Psoas muscle (tissue), 8 donors: ENCODE measurements around the gene EPHA2. TPM values are rescaled to one million over a fixed set of nuclear protein-coding genes. Genes with fewer than 3 reads are reported as not detected.

Experiments
- ATAC-seq, 4 donors: fragments of 200-7000 bp; cut with Tn5 transposase; one replicate each; pipeline ENCODE4 v1.9.1; 2020; ENCODE audit warnings: moderate library complexity in 3 of 4, mild to moderate bottlenecking in 2 of 4
- DNase-seq, 2 donors: peaks; one replicate each; pipeline ENCODE4 v3.0.0-alpha.2; 2020
- H3K27ac ChIP-seq: fragments of 200-600 bp; one replicate; pipeline ENCODE4 v1.8.0; 2022
- H3K27me3 ChIP-seq, 3 donors: fragments of 200-600 bp in 1 of 3; one replicate each; pipeline versions ENCODE4 v1.6.1 to v1.8.0; 2013 to 2022; ENCODE audit warnings: low read length in 2 of 3, mild to moderate bottlenecking in 2 of 3, moderate library complexity in 1 of 3; ENCODE audit not compliant: insufficient read depth in 3 of 3
- H3K36me3 ChIP-seq, 2 donors: fragments of 200-600 bp in 1 of 2; one replicate each; pipeline versions ENCODE4 v1.6.1 to v1.8.0; 2013 to 2022; ENCODE audit warnings: low read depth in 1 of 2, mild to moderate bottlenecking in 1 of 2, moderate library complexity in 1 of 2; ENCODE audit not compliant: insufficient read depth in 1 of 2
- H3K4me1 ChIP-seq: fragments of 200-600 bp; one replicate; pipeline ENCODE4 v1.8.0; 2022
- H3K4me3 ChIP-seq: fragments of 200-600 bp; one replicate; pipeline ENCODE4 v1.8.0; 2022; ENCODE audit warnings: mild to moderate bottlenecking
- H3K9me3 ChIP-seq: fragments of 200-600 bp; one replicate; pipeline ENCODE4 v1.8.0; 2022
- WGBS, 3 donors: extraction: QIAGEN DNeasy Blood & Tissue Kit; methylation state at CpG; one replicate each; pipeline versions ENCODE4 v1.1.6 to v1.1.7; 2013; 5-methylcytosine and 5-hydroxymethylcytosine counted together
- intact Hi-C, 2 donors: fragments of 100-400 bp; cut with DNase I; formaldehyde crosslinking; loops; one replicate each; pipeline versions ENCODE4 v1.11.0 to v1.14.2; 2022
- polyA plus RNA-seq, 3 donors: library from polyadenylated mRNA; stranded (reverse); fragments of 200-250 nt; gene quantifications; one replicate each; pipeline ENCODE4 v1.2.3, GENCODE V29; 2013
- total RNA-seq, 4 donors: library from RNA; stranded (reverse); fragmentation: NEBNext Ultra II Directional in 2 of 4; extraction: Animal tissue kit (Norgen Biotek cat#: 25700) in 2 of 4; gene quantifications; one replicate each; pipeline versions ENCODE4 v1.2.1 to v1.2.4, GENCODE V29; 2021 to 2023
- TF ChIP-seq, protein P1 (sequence below): fragments of 200-600 bp; IDR thresholded peaks from one replicate; pipeline ENCODE4 v1.8.0; 2022; ENCODE audit warnings: antibody characterized with exemption
- donor health status: healthy with polysubstance abuse.
- donor health status: DM: no; HTN: no; CAD: no; lungs with moderate emphysema.
- donor health status: Bipolar disorder and iron deficiency.
- donor health status: healthy.
- donor health status: DM: yes; HTN: yes; CAD: no.
- donor health status: DM: no; HTN: no; CAD: no.
- donor health status: DM: no; HTN: no; CAD: no.
- donor health status: DM: yes; HTN: yes; CAD: no.

EPHA2 gene
- total and polyA plus RNA-seq, 7 donors = 1.3 to 8.0 (median 3.2) TPM

DNA sequence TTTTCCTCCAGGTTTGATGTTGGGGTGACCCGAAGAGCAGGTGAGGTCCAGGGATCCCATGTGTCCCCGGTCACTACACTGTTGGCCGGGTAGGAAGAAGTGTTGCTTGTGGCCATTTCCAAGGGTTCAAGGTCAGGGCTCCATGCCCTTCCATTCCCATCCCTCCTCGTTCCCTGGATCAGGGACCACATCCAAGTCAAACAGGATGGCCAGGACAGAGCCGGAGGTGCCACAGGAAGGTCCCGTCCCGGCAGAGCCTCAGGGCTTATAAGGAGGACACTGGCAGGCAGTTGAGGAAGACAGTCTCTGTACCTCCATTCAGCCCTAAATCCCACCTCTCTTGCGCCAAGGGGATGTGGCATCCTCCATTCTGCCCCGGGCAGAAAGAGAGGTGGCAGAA, 60.4 kb downstream of the EPHA2 start:
- peaks cover 0 to 11% (median 3%) of the 10 kb centered on the region in 3 donors for H3K27me3 ChIP-seq
- no peak for ATAC-seq
- WGBS, 3 donors = 63 to 67% (median 64%) methylated on average over 9 of the region's 9 CpGs
- no peaks in the 10 kb centered on the region for H3K36me3 ChIP-seq
- H3K27ac ChIP-seq = no peak overlapping the region
- H3K4me1 ChIP-seq = no peaks in the 10 kb centered on the region
- DNase-seq = no peak
- TF ChIP-seq, protein P1, sequence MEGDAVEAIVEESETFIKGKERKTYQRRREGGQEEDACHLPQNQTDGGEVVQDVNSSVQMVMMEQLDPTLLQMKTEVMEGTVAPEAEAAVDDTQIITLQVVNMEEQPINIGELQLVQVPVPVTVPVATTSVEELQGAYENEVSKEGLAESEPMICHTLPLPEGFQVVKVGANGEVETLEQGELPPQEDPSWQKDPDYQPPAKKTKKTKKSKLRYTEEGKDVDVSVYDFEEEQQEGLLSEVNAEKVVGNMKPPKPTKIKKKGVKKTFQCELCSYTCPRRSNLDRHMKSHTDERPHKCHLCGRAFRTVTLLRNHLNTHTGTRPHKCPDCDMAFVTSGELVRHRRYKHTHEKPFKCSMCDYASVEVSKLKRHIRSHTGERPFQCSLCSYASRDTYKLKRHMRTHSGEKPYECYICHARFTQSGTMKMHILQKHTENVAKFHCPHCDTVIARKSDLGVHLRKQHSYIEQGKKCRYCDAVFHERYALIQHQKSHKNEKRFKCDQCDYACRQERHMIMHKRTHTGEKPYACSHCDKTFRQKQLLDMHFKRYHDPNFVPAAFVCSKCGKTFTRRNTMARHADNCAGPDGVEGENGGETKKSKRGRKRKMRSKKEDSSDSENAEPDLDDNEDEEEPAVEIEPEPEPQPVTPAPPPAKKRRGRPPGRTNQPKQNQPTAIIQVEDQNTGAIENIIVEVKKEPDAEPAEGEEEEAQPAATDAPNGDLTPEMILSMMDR = no peak
- H3K9me3 ChIP-seq = no peaks in the 10 kb centered on the region
- intact Hi-C loops = no loop called here
- no peak overlapping the region for H3K4me3 ChIP-seq

DNA sequence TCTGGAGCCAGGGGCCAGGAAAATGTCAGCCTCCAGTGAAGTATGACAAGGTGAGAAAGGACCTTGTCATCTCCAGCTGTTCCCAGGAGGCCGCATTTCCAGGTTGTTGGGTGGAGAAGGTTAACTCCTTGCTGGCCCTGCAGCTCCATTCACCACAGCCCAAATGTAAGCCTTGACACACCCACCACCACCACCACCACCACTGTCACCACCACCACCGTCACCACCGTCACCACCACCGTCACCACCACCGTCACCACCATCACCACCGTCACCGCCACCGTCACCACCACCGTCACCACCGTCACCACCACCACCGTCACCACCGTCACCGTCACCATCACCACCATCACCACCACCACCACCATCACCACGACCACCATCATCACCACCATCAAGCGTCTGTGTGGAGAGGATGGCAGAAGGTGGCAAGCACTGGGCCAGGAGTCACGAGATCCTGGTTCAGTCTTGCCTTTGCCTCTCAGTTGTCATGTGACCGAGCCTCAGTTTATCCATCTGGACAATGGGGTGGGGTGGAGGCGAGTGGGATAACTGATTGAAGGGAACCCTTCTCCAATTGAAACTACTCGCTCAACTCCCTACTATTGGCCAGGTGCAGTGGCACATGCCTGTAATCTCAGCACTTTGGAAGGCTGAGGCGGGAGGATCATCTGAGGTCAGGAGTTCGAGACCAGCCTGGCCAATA, 61.3 kb downstream of the EPHA2 start:
- no peaks in the 10 kb centered on the region for H3K9me3 ChIP-seq
- no peaks in the 10 kb centered on the region for H3K4me1 ChIP-seq
- DNase-seq = no peak
- ATAC-seq = no peak
- H3K4me3 ChIP-seq = no peak overlapping the region
- H3K27ac ChIP-seq = no peak overlapping the region
- 90 to 96% (median 92%) methylated on average over 21 of the region's 21 CpGs for WGBS, 3 donors
- H3K36me3 ChIP-seq = no peaks in the 10 kb centered on the region
- H3K27me3 ChIP-seq = peaks cover 0 to 11% (median 3%) of the 10 kb centered on the region in 3 donors
- intact Hi-C loops = no loop called here
- TF ChIP-seq, protein P1 = no peak

DNA sequence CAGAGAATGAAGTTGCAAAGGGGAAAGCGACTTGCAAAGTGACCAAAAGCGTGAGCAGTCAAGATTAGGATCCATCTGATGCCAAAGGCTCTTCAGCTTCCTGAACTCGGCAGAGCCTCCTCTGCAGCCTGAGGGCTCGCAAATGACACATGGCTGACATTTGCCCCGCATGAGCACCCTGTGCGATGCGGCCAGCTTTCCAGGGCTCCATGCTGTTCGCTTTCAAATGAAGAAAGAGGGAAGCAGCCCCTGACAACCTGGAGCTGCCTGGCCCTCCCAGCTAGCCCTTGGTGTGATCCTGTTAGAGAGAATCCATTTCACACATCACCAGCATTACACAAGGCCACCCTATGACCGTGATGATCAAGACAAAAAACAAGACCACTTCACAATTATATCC, 62.3 kb downstream of the EPHA2 start:
- H3K27ac ChIP-seq = no peak overlapping the region
- ATAC-seq = no peak
- no peaks in the 10 kb centered on the region for H3K36me3 ChIP-seq
- no peak overlapping the region for H3K4me3 ChIP-seq
- H3K4me1 ChIP-seq = no peaks in the 10 kb centered on the region
- TF ChIP-seq, protein P1 = no peak
- intact Hi-C loops = no loop called here
- no peak for DNase-seq
- 69 to 79% (median 78%) methylated on average over 9 of the region's 9 CpGs for WGBS, 3 donors
- H3K9me3 ChIP-seq = no peaks in the 10 kb centered on the region
- H3K27me3 ChIP-seq = peaks cover 0 to 11% (median 3%) of the 10 kb centered on the region in 3 donors

DNA sequence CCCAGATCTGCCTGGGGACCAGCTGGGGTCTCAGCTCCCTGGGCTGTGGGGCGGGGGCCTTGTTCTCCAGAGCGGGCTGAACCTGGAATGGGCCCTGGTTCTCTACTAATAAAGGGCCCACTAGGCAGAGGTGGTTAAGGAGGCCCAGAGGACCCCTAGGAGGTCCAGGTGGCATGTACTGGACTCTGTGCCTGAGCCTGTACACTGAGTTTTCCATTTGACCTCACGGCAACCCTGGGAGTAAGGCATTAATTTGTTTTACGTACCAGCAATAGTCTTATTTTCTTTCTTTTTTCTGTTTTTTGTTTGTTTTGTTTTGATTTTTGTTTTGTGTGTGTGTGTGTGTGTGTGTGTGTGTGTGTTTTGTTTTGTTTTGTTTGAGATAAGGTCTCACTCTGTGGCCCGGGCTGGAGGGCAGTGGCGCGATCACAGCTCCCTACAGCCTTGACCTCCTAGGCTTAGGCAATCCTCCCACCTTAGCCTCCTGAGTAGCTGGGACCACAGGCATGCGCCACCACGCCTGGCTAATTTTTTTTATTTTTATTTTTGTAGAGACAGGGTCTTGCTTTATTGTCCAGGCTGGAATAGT, 62.9 kb downstream of the EPHA2 start:
- H3K27me3 ChIP-seq = peaks cover 0 to 11% (median 3%) of the 10 kb centered on the region in 3 donors
- H3K27ac ChIP-seq = no peak overlapping the region
- ATAC-seq (no peak), DNase-seq (no peak)
- H3K36me3 ChIP-seq = no peaks in the 10 kb centered on the region
- WGBS, 3 donors = 92 to 96% (median 95%) methylated on average over 9 of the region's 9 CpGs
- intact Hi-C loops = no loop called here
- H3K4me3 ChIP-seq = no peak overlapping the region
- H3K9me3 ChIP-seq = no peaks in the 10 kb centered on the region
- TF ChIP-seq, protein P1 = no peak
- no peaks in the 10 kb centered on the region for H3K4me1 ChIP-seq
